HCT116 (cell line): ENCODE results near the gene TMCO4. TPM values are rescaled to one million over a fixed set of nuclear protein-coding genes. Genes with fewer than 3 reads are reported as not detected.

Source experiments
- ATAC-seq: fragments of 200-7000 bp; cut with Tn5 transposase; 2 replicates; pipeline ENCODE4 v1.9.1; 2020; ENCODE audit warnings: mild to moderate bottlenecking, moderate library complexity
- BruUV-seq: library from RNA; stranded (reverse); fragments of 400-500 nt; replicated peaks from 2 replicates; lab custom pipeline; 2021; lab: Mats Ljungman, UMichigan
- CTCF ChIA-PET: fragments of 300-600 bp; sonication (Branson Sonifier 250); formaldehyde crosslinking; loops from one replicate; lab custom pipeline; 2021; ENCODE audit warnings: antibody characterized with exemption; lab: Charles Lee
- POLR2A ChIA-PET: fragments of 300-600, 350-600 bp; sonication (Branson Sonifier 250); formaldehyde crosslinking; loops from one replicate; lab custom pipeline; 2021; ENCODE audit warnings: antibody characterized with exemption; lab: Charles Lee
- RAD21 ChIA-PET, 2 experiments: fragments of 300-600 bp; sonication (Branson Sonifier 250); formaldehyde crosslinking; loops; one replicate each; lab custom pipeline; 2023; ENCODE audit warnings: low total read pairs in 2 of 2; ENCODE audit not compliant: uncharacterized antibody in 2 of 2, unreplicated experiment in 2 of 2, low non-redundant PET in 1 of 2; lab: Charles Lee
- DNase-seq: peaks from one replicate; pipeline ENCODE4 v3.0.0-alpha.2; 2010; ENCODE audit warnings: low read depth, low spot score
- H2AFZ ChIP-seq: fragments of 200-600 bp; shearing (Covaris generic), sonication (generic); 2 replicates; pipeline ENCODE4 v1.6.1; 2017; ENCODE audit warnings: low read depth, mixed run types, mixed read lengths, antibody characterized with exemption, low read length; ENCODE audit not compliant: poor library complexity, severe bottlenecking
- H3K27ac ChIP-seq: 2 replicates; pipeline ENCODE4 v1.5.1; 2012; ENCODE audit warnings: low read depth, low read length
- H3K27me3 ChIP-seq: fragments of 200-600 bp; sonication (generic); 2 replicates; pipeline ENCODE4 v1.6.1; 2016; ENCODE audit warnings: mixed run types, low read length, mixed read lengths; ENCODE audit not compliant: insufficient read depth
- H3K36me3 ChIP-seq, 2 experiments: fragments of 200-500 bp in 1 of 2; fragments of 200-600 bp in 1 of 2; sonication (Bioruptor generic) in 1 of 2; sonication (generic) in 1 of 2; 2 replicates each; pipeline versions ENCODE4 v1.5.1 to v1.6.1; 2014 to 2016; ENCODE audit warnings: low read length in 2 of 2, inconsistent platforms in 1 of 2, mixed read lengths in 1 of 2, mixed run types in 1 of 2; ENCODE audit not compliant: insufficient read depth in 2 of 2, control insufficient read depth in 1 of 2
- H3K4me1 ChIP-seq, 2 experiments: fragments of 200-600 bp in 1 of 2; sonication (generic) in 1 of 2; 2 replicates each; pipeline versions ENCODE4 v1.5.1 to v1.6.1; 2012 to 2017; ENCODE audit warnings: low read length in 2 of 2, inconsistent platforms in 1 of 2, mild to moderate bottlenecking in 1 of 2, mixed read lengths in 1 of 2, mixed run types in 1 of 2, moderate library complexity in 1 of 2; ENCODE audit not compliant: insufficient read depth in 2 of 2, control insufficient read depth in 1 of 2
- H3K4me2 ChIP-seq: fragments of 200-600 bp; sonication (generic); 2 replicates; pipeline ENCODE4 v1.6.1; 2017; ENCODE audit warnings: mixed run types, low read length, mixed read lengths
- H3K4me3 ChIP-seq, 2 experiments: fragments of 200-600 bp in 1 of 2; sonication (generic) in 1 of 2; replicated peaks in 1 of 2; 2 replicates each; pipeline ENCODE4 v1.5.1; 2011 to 2016; ENCODE audit warnings: low read length in 2 of 2, control low read depth in 1 of 2, low read depth in 1 of 2, mild to moderate bottlenecking in 1 of 2, mixed read lengths in 1 of 2, mixed run types in 1 of 2
- H3K79me2 ChIP-seq: fragments of 200-600 bp; sonication (generic); 2 replicates; pipeline ENCODE4 v1.6.1; 2017; ENCODE audit warnings: mild to moderate bottlenecking, mixed run types, low read length, moderate library complexity, mixed read lengths; ENCODE audit not compliant: insufficient read depth
- H3K9ac ChIP-seq: fragments of 200-600 bp; sonication (generic); 2 replicates; pipeline ENCODE4 v1.6.1; 2016; ENCODE audit warnings: low read length, mixed read lengths
- H3K9me2 ChIP-seq: fragments of 200-600 bp; sonication (generic), shearing (Covaris generic); 2 replicates; pipeline ENCODE4 v1.6.1; 2017; ENCODE audit warnings: mixed run types, mild to moderate bottlenecking, moderate library complexity; ENCODE audit not compliant: insufficient read depth
- H3K9me3 ChIP-seq, 2 experiments: fragments of 200-500 bp in 1 of 2; fragments of 200-600 bp in 1 of 2; sonication (Bioruptor generic) in 1 of 2; sonication (generic) in 1 of 2; 2 replicates each; pipeline ENCODE4 v1.6.1; 2014 to 2017; ENCODE audit warnings: low read length in 2 of 2, mixed read lengths in 2 of 2, inconsistent platforms in 1 of 2, low read depth in 1 of 2, mild to moderate bottlenecking in 1 of 2, mixed run types in 1 of 2, moderate library complexity in 1 of 2; ENCODE audit not compliant: control insufficient read depth in 1 of 2, insufficient read depth in 1 of 2
- H4K20me1 ChIP-seq: fragments of 200-600 bp; sonication (generic), shearing (Covaris generic); 2 replicates; pipeline ENCODE4 v1.6.1; 2017; ENCODE audit warnings: mixed run types, mild to moderate bottlenecking, moderate library complexity; ENCODE audit not compliant: insufficient read depth
- ATF3 ChIP-seq: IDR thresholded peaks from 2 replicates; pipeline ENCODE4 v1.6.1; 2012
- CTCF ChIP-seq, 3 experiments: fragments of 200-600 bp in 1 of 3; sonication (generic) in 1 of 3; IDR thresholded peaks in 2 of 3; conservative IDR thresholded peaks in 1 of 3; 2 replicates each; pipeline ENCODE4 v1.5.1; 2012 to 2017; ENCODE audit warnings: low read depth in 2 of 3, low read length in 2 of 3, antibody characterized with exemption in 1 of 3, borderline replicate concordance in 1 of 3, control low read depth in 1 of 3, mild to moderate bottlenecking in 1 of 3, mixed read lengths in 1 of 3, mixed run types in 1 of 3, moderate library complexity in 1 of 3; ENCODE audit not compliant: insufficient read depth in 1 of 3
- ELF1 ChIP-seq: IDR thresholded peaks from 2 replicates; pipeline ENCODE4 v1.6.1; 2012; ENCODE audit warnings: low read depth, borderline replicate concordance
- EZH2 ChIP-seq: fragments of 200-600 bp; sonication (generic); IDR thresholded peaks from 2 replicates; pipeline ENCODE4 v1.6.1; 2017; ENCODE audit warnings: antibody characterized with exemption, mixed run types
- EZH2phosphoT487 ChIP-seq: fragments of 200-600 bp; IDR thresholded peaks from 2 replicates; pipeline ENCODE4 v1.6.1; 2018; ENCODE audit warnings: antibody characterized with exemption, borderline replicate concordance
- JUND ChIP-seq: IDR thresholded peaks from 2 replicates; pipeline ENCODE4 v1.6.1; 2012
- MAX ChIP-seq: IDR thresholded peaks from 2 replicates; pipeline ENCODE4 v1.6.1; 2012
- RAD21 ChIP-seq: IDR thresholded peaks from 2 replicates; pipeline ENCODE4 v1.6.1; 2012; ENCODE audit warnings: low read depth, mild to moderate bottlenecking
- REST ChIP-seq: IDR thresholded peaks from 2 replicates; pipeline ENCODE4 v1.6.1; 2012; ENCODE audit warnings: low read depth
- SIN3A ChIP-seq: IDR thresholded peaks from 2 replicates; pipeline ENCODE4 v1.6.1; 2012; ENCODE audit warnings: low read depth
- SP1 ChIP-seq: IDR thresholded peaks from 2 replicates; pipeline ENCODE4 v1.6.1; 2012; ENCODE audit warnings: low read depth
- SRF ChIP-seq: IDR thresholded peaks from 2 replicates; pipeline ENCODE4 v1.6.1; 2012; ENCODE audit warnings: low read depth
- TCF7L2 ChIP-seq: IDR thresholded peaks from 2 replicates; pipeline ENCODE4 v1.7.0; 2011; ENCODE audit warnings: borderline replicate concordance, inconsistent platforms; ENCODE audit not compliant: insufficient read depth, insufficient read length; ENCODE audit errors: extremely low read depth
- intact Hi-C: fragments of 100-400 bp; cut with micrococcal nuclease; formaldehyde crosslinking; loops from 2 replicates; pipeline ENCODE4 v1.10.0; 2022
- total RNA-seq: library from RNA; stranded (reverse); gene quantifications from one replicate; pipeline ENCODE4 v1.2.1, GENCODE V29; 2021; ENCODE audit not compliant: unreplicated experiment
- TF ChIP-seq, protein P1 (sequence below): IDR thresholded peaks from 2 replicates; pipeline ENCODE4 v1.6.1; 2011; ENCODE audit warnings: mild to moderate bottlenecking, low read length, moderate library complexity; ENCODE audit not compliant: insufficient replicate concordance; ENCODE audit errors: extremely low read depth

Gene TMCO4
- total RNA-seq, 1 experiment from 2014 or later, result 12.7 TPM

DNA sequence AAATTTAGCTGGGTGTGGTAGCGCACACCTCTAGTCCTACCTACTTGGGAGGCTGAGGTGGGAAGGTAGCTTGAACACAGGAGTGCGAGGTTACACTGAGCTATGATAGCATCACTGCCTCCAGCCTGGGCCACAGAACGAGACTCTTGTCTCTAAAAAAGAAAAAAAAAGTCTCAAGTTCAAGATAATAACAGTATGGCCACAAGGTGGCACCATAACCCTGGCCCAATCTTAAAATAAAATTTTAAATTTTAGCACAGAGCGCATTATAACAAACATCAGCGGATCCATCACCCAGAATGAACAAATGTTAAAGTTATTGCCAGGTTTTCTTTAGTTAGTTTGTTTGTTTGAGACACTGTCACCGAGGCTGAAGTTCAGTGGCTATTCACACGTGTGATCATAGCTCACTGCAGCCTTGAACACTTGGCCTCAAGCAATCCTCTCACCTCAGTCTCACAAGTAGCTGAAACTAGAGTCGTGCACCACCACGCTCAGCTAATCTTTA is 137.9 kb downstream of the TMCO4 start:
- Histone ChIP-seq H4K20me1 (no peaks in the 10 kb centered on the region), H3K9ac (no peak overlapping the region)
- CTCF ChIA-PET, result interaction anchor here (0.5 to 4.8 kb wide), 17 partner anchors 8 to 834 kb away, joined by 3 to 70 read pairs (median 4); partner anchors contain the start of gene UBR4
- BruUV-seq, result no TSS peak
- TF ChIP-seq JUND (no peak), SIN3A (no peak), SRF (no peak), ELF1 (no peak), RAD21 (peak; percentile 85), ATF3 (no peak), MAX (no peak), EZH2 (no peak), SP1 (no peak), REST (no peak), TCF7L2 (no peak), CTCF (IDR thresholded peaks at IDR 0.05 in 2 of 3, conservative IDR thresholded peaks at IDR 0.05 in 1 of 3; ENCODE audit: borderline replicate concordance in 1 of 3, insufficient read depth in 1 of 3, low read depth in 2 of 3, low read length in 2 of 3) (peak; percentile 57 to 84 (median 83)), EZH2phosphoT487 (no peak)
- TF ChIP-seq, protein P1, sequence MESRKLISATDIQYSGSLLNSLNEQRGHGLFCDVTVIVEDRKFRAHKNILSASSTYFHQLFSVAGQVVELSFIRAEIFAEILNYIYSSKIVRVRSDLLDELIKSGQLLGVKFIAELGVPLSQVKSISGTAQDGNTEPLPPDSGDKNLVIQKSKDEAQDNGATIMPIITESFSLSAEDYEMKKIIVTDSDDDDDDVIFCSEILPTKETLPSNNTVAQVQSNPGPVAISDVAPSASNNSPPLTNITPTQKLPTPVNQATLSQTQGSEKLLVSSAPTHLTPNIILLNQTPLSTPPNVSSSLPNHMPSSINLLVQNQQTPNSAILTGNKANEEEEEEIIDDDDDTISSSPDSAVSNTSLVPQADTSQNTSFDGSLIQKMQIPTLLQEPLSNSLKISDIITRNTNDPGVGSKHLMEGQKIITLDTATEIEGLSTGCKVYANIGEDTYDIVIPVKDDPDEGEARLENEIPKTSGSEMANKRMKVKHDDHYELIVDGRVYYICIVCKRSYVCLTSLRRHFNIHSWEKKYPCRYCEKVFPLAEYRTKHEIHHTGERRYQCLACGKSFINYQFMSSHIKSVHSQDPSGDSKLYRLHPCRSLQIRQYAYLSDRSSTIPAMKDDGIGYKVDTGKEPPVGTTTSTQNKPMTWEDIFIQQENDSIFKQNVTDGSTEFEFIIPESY, result no peak
- TF ChIP-seq, all 23 proteins: peak for 2
- Histone ChIP-seq H3K27ac (no peak overlapping the region), H3K9me3 (no peaks in the 10 kb centered on the region), H3K79me2 (no peaks in the 10 kb centered on the region), H3K36me3 (no peaks in the 10 kb centered on the region), H3K4me3 (no peak overlapping the region), H3K27me3 (no peaks in the 10 kb centered on the region), H3K9me2 (no peaks in the 10 kb centered on the region), H3K4me1 (peaks cover 0 to 12% of the 10 kb centered on the region in 2 experiments; a peak in 2 of 4 replicates), H2AFZ (peak overlapping the region; percentile 24), H3K4me2 (no peak overlapping the region)
- peak; percentile 24 for DNase-seq
- ChIA-PET RAD21 (interaction anchor here (0.6 to 1.2 kb wide), 2 partner anchors 42 to 43 kb away, joined by 3 to 8 read pairs; no protein-coding TSS in a partner anchor), POLR2A (no interaction called here)
- intact Hi-C loops, result loop anchor here (5.0 kb wide), 3 partner anchors 41 to 491 kb away; no protein-coding TSS in a partner anchor
- no peak for ATAC-seq
